Right atrium auricular region (tissue), 2 donors: ENCODE measurements around the gene MASTL. TPM values are rescaled to one million over a fixed set of nuclear protein-coding genes. Genes with fewer than 3 reads are reported as not detected.
A peak's percentile ranks its signal among the peaks of the same experiment; 100 is the strongest.

Experiments
- DNase-seq: peaks from one replicate; pipeline ENCODE4 v3.0.0-alpha.2; 2019; ENCODE audit warnings: low spot score
- H3K27ac ChIP-seq, 2 donors: fragments of 200-600 bp; sonication (generic); 1 replicate in 1 of 2; 2 replicates in 1 of 2; pipeline ENCODE4 v1.5.1; 2016 to 2019
- H3K27me3 ChIP-seq, 2 donors: fragments of 200-600 bp; sonication (generic); one replicate each; pipeline versions ENCODE4 v1.5.1 to v1.6.0; 2017 to 2019
- H3K36me3 ChIP-seq: fragments of 200-600 bp; sonication (generic); one replicate; pipeline ENCODE4 v1.5.1; 2016
- H3K4me1 ChIP-seq, 2 donors: fragments of 200-600 bp; sonication (generic); one replicate each; pipeline versions ENCODE4 v1.5.1 to v1.6.0; 2017 to 2019
- H3K4me3 ChIP-seq, 2 donors: fragments of 200-600 bp; sonication (generic); 1 replicate in 1 of 2; 2 replicates in 1 of 2; pipeline ENCODE4 v1.5.1; 2017 to 2019; ENCODE audit warnings: mild to moderate bottlenecking in 1 of 2, moderate library complexity in 1 of 2
- H3K9me3 ChIP-seq, 2 donors: fragments of 200-600 bp; sonication (generic); one replicate each; pipeline ENCODE4 v1.5.1; 2019
- total RNA-seq, 2 donors: library from RNA; depleted of rRNA; stranded (reverse); fragments of >200 nt; gene quantifications; one replicate each; pipeline ENCODE4 v1.1.0, GENCODE V29; 2016
- TF ChIP-seq, protein P1 (sequence below), 2 donors: fragments of 200-600 bp; sonication (generic); IDR thresholded peaks; one replicate each; pipeline ENCODE4 v1.5.1; 2019; ENCODE audit warnings: antibody characterized with exemption in 2 of 2

MASTL gene
- total RNA-seq, 2 donors from 2014 or later = 2.0 to 3.1 TPM

DNA sequence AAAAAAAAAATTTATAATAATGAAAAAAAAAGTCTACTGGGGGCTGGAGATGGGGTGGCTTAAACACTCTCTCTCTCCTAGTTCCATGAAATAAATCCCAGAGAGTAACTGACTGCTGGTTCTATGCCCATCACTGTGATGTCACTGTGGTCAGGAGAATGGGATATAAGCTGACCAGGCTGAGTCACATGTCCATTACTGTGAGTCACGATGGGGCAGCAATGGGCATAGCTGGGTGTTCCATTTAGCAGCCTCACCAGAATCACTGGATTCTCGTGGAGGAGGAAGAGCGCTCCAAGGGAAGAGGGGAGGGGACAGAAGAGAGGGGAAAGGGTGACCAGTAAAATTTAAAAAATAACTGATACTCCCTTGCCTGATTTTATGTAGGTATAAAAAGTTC is 37.1 kb downstream of the MASTL start:
- H3K27ac ChIP-seq = no peak overlapping the region

DNA sequence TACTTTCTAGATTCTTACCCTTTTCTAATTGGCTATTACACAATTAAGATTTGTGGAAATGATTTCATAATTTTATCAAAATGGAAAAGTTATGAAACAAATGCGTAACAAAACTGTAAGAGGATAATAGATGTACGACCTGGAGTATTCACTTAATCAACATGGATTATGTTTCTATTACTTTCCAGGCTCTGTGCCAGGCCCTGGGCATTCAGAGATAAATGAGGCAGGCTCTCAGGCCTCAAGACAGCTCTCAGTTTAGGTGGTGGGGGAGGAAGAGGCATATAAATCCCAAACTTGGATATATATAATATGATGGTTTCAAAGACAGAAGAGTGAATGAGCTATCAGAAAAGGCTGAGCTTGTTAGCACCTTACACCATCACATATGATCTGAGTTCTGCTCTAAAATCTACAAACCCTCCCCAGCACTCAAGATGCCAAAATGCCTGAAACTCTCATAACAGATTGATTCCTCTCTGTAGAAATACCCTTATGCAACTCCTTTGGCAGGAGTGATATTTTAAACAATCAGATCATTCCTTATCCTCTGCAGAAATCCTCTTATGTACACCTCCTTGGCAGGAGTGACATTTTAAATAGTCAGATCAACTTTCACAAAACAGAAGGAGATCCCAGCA is 42.9 kb downstream of the MASTL start:
- no peaks in the 10 kb centered on the region for H3K27me3 ChIP-seq
- no peak for DNase-seq
- peak overlapping the region in 1 of 2 donors; percentile 54 for H3K27ac ChIP-seq
- peaks cover 0 to 4% of the 10 kb centered on the region in 2 donors for H3K4me1 ChIP-seq
- H3K36me3 ChIP-seq = peaks cover 42% of the 10 kb centered on the region
- H3K4me3 ChIP-seq = no peak overlapping the region
- no peaks in the 10 kb centered on the region for H3K9me3 ChIP-seq
- TF ChIP-seq, protein P1, sequence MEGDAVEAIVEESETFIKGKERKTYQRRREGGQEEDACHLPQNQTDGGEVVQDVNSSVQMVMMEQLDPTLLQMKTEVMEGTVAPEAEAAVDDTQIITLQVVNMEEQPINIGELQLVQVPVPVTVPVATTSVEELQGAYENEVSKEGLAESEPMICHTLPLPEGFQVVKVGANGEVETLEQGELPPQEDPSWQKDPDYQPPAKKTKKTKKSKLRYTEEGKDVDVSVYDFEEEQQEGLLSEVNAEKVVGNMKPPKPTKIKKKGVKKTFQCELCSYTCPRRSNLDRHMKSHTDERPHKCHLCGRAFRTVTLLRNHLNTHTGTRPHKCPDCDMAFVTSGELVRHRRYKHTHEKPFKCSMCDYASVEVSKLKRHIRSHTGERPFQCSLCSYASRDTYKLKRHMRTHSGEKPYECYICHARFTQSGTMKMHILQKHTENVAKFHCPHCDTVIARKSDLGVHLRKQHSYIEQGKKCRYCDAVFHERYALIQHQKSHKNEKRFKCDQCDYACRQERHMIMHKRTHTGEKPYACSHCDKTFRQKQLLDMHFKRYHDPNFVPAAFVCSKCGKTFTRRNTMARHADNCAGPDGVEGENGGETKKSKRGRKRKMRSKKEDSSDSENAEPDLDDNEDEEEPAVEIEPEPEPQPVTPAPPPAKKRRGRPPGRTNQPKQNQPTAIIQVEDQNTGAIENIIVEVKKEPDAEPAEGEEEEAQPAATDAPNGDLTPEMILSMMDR (IDR thresholded peaks at IDR 0.05) = no peak

More for the DNA sequence above, 37.1 kb downstream of the MASTL start:
- no peaks in the 10 kb centered on the region for H3K4me1 ChIP-seq
- DNase-seq = no peak
- H3K4me3 ChIP-seq = no peak overlapping the region
- H3K27me3 ChIP-seq = no peaks in the 10 kb centered on the region
- peaks cover 11% of the 10 kb centered on the region for H3K36me3 ChIP-seq
- TF ChIP-seq, protein P1 (IDR thresholded peaks at IDR 0.05) = no peak
- no peaks in the 10 kb centered on the region for H3K9me3 ChIP-seq

GRCh38 chr10:27203806-27204205 is 48.7 kb downstream of the MASTL start:
- H3K36me3 ChIP-seq = peaks cover 81% of the 10 kb centered on the region
- no peak overlapping the region for H3K27ac ChIP-seq
- no peak overlapping the region for H3K4me3 ChIP-seq
- TF ChIP-seq, protein P1 (IDR thresholded peaks at IDR 0.05) = no peak
- no peak for DNase-seq
- no peaks in the 10 kb centered on the region for H3K4me1 ChIP-seq
- H3K9me3 ChIP-seq = no peaks in the 10 kb centered on the region
- H3K27me3 ChIP-seq = no peaks in the 10 kb centered on the region

GRCh38 chr10:27207350-27207749 is 52.2 kb downstream of the MASTL start:
- no peak for DNase-seq
- Histone ChIP-seq H3K36me3 (peaks cover 94% of the 10 kb centered on the region), H3K27ac (no peak overlapping the region), H3K4me1 (no peaks in the 10 kb centered on the region), H3K4me3 (no peak overlapping the region), H3K27me3 (no peaks in the 10 kb centered on the region), H3K9me3 (no peaks in the 10 kb centered on the region)
- TF ChIP-seq, protein P1 (IDR thresholded peaks at IDR 0.05) = no peak

GRCh38 chr10:27223964-27224363 is 68.8 kb downstream of the MASTL start:
- peaks cover 21% of the 10 kb centered on the region for H3K36me3 ChIP-seq
- no peaks in the 10 kb centered on the region for H3K4me1 ChIP-seq
- H3K27ac ChIP-seq = no peak overlapping the region
- no peak for DNase-seq
- no peaks in the 10 kb centered on the region for H3K9me3 ChIP-seq
- no peak overlapping the region for H3K4me3 ChIP-seq
- TF ChIP-seq, protein P1 (IDR thresholded peaks at IDR 0.05) = peak; percentile 53 to 63
- H3K27me3 ChIP-seq = no peaks in the 10 kb centered on the region
